ENCODE data around the gene HMGCLL1.

The HMGCLL1 gene

GRCh38 chr6:55405474-55406235 is 173.3 kb downstream of the HMGCLL1 start:
- TF ChIP-seq CTCF (IDR thresholded peaks at IDR 0.05) = no peak
- peaks cover 3% of the 10 kb centered on the region for H3K27me3 Mint-ChIP-seq (ENCODE audit: low read depth, poor library complexity)
- no peaks in the 10 kb centered on the region for H3K36me3 Mint-ChIP-seq (ENCODE audit: low read depth)
- peaks cover 4% of the 10 kb centered on the region for H3K9me3 Mint-ChIP-seq
- DNase-seq = no peak
- no peak overlapping the region for H3K27ac Mint-ChIP-seq
- H3K4me3 Mint-ChIP-seq = no peak overlapping the region
- no peaks in the 10 kb centered on the region for H3K4me1 Mint-ChIP-seq

- TF ChIP-seq CTCF (IDR thresholded peaks at IDR 0.05) = no peak
- H3K4me3 Mint-ChIP-seq = no peak overlapping the region
- no peaks in the 10 kb centered on the region for H3K9me3 Mint-ChIP-seq
- no peaks in the 10 kb centered on the region for H3K36me3 Mint-ChIP-seq (ENCODE audit: low read depth)
- no peaks in the 10 kb centered on the region for H3K4me1 Mint-ChIP-seq
- no peaks in the 10 kb centered on the region for H3K27me3 Mint-ChIP-seq (ENCODE audit: low read depth, poor library complexity)
- no peak overlapping the region for H3K27ac Mint-ChIP-seq
- DNase-seq = no peak
Observed at GRCh38 chr6:55399351-55399750, 179.6 kb downstream of the HMGCLL1 start.

- Mint-ChIP-seq H3K4me1 (no peaks in the 10 kb centered on the region), H3K4me3 (no peak overlapping the region), H3K27ac (no peak overlapping the region), H3K36me3 (ENCODE audit: low read depth) (no peaks in the 10 kb centered on the region), H3K27me3 (ENCODE audit: low read depth, poor library complexity) (peaks cover 8% of the 10 kb centered on the region), H3K9me3 (no peaks in the 10 kb centered on the region)
- no peak for TF ChIP-seq CTCF (IDR thresholded peaks at IDR 0.05)
- DNase-seq = no peak
Observed at GRCh38 chr6:55397986-55398385, 181.0 kb downstream of the HMGCLL1 start.

GRCh38 chr6:55395871-55396270 is 183.1 kb downstream of the HMGCLL1 start:
- no peaks in the 10 kb centered on the region for H3K4me1 Mint-ChIP-seq
- peaks cover 8% of the 10 kb centered on the region for H3K27me3 Mint-ChIP-seq (ENCODE audit: low read depth, poor library complexity)
- no peak overlapping the region for H3K27ac Mint-ChIP-seq
- no peaks in the 10 kb centered on the region for H3K9me3 Mint-ChIP-seq
- no peak for DNase-seq
- H3K4me3 Mint-ChIP-seq = no peak overlapping the region
- no peak for TF ChIP-seq CTCF (IDR thresholded peaks at IDR 0.05)
- H3K36me3 Mint-ChIP-seq (ENCODE audit: low read depth) = no peaks in the 10 kb centered on the region

GRCh38 chr6:55388211-55388610 is 190.8 kb downstream of the HMGCLL1 start:
- H3K4me3 Mint-ChIP-seq = no peak overlapping the region
- H3K4me1 Mint-ChIP-seq = no peaks in the 10 kb centered on the region
- no peak overlapping the region for H3K27ac Mint-ChIP-seq
- no peaks in the 10 kb centered on the region for H3K9me3 Mint-ChIP-seq
- no peak for DNase-seq
- no peak for TF ChIP-seq CTCF (IDR thresholded peaks at IDR 0.05)
- no peaks in the 10 kb centered on the region for H3K27me3 Mint-ChIP-seq (ENCODE audit: low read depth, poor library complexity)
- no peaks in the 10 kb centered on the region for H3K36me3 Mint-ChIP-seq (ENCODE audit: low read depth)
